Colonic mucosa (tissue), 4 donors: ENCODE data around the gene EP400. TPM values are rescaled to one million over a fixed set of nuclear protein-coding genes. Genes with fewer than 3 reads are reported as not detected.

ENCODE experiments used
- DNase-seq: peaks from one replicate; pipeline ENCODE4 v3.0.0-alpha.2; 2020
- H3K27ac ChIP-seq: fragments of 200-600 bp; one replicate; pipeline ENCODE4 v1.8.0; 2021
- H3K27me3 ChIP-seq: fragments of 200-600 bp; one replicate; pipeline ENCODE4 v1.8.0; 2021
- H3K36me3 ChIP-seq: fragments of 200-600 bp; one replicate; pipeline ENCODE4 v1.8.0; 2021
- H3K4me1 ChIP-seq: fragments of 200-600 bp; one replicate; pipeline ENCODE4 v1.8.0; 2021; ENCODE audit warnings: mild to moderate bottlenecking
- H3K4me3 ChIP-seq: fragments of 200-600 bp; one replicate; pipeline ENCODE4 v1.8.0; 2021
- H3K9ac ChIP-seq, 2 donors: one replicate each; pipeline ENCODE4 v1.7.0; 2013; ENCODE audit warnings: control low read depth in 2 of 2, low read depth in 2 of 2, low read length in 2 of 2
- H3K9me3 ChIP-seq: fragments of 200-600 bp; one replicate; pipeline ENCODE4 v1.8.0; 2021
- CTCF ChIP-seq: fragments of 200-600 bp; IDR thresholded peaks from one replicate; pipeline ENCODE4 v1.8.0; 2022; ENCODE audit warnings: antibody characterized with exemption, mild to moderate bottlenecking
- intact Hi-C: fragments of 100-400 bp; cut with DNase I; formaldehyde crosslinking; loops from one replicate; pipeline ENCODE4 v1.14.1; 2022
- total RNA-seq, 2 donors: library from RNA; stranded (reverse); fragmentation: NEBNext Ultra II Directional in 1 of 2; extraction: Animal tissue kit (Norgen Biotek cat#: 25700) in 1 of 2; gene quantifications; one replicate each; pipeline ENCODE4 v1.2.1, GENCODE V29; 2021
- donor health status: healthy.
- donor health status: DM: no; HTN: no; CAD: no.
- donor health status: DM: no; HTN: no; CAD: no.

EP400 gene
- total RNA-seq, 2 donors from 2014 or later, result 23.3 to 39.0 TPM

- peak; percentile 65 for DNase-seq
- Histone ChIP-seq H3K4me1 (peaks cover 4% of the 10 kb centered on the region), H3K4me3 (peak overlapping the region; percentile 62), H3K36me3 (no peaks in the 10 kb centered on the region), H3K9ac (peak overlapping the region; percentile 85 to 93), H3K9me3 (no peaks in the 10 kb centered on the region), H3K27ac (peak overlapping the region; percentile 58), H3K27me3 (no peaks in the 10 kb centered on the region)
- no peak for TF ChIP-seq CTCF
- intact Hi-C loops, result no loop called here
Observed at GRCh38 chr12:132084621-132085290, 135.0 kb downstream of the EP400 start.

- Histone ChIP-seq H3K9ac (peak overlapping the region; percentile 60 to 85), H3K27ac (peak overlapping the region; percentile 58), H3K36me3 (no peaks in the 10 kb centered on the region), H3K4me3 (peak overlapping the region; percentile 62), H3K27me3 (no peaks in the 10 kb centered on the region), H3K4me1 (peaks cover 4% of the 10 kb centered on the region), H3K9me3 (no peaks in the 10 kb centered on the region)
- no peak for TF ChIP-seq CTCF
- DNase-seq, result no peak
- intact Hi-C loops, result no loop called here
Observed at GRCh38 chr12:132085291-132085635, 135.5 kb downstream of the EP400 start.

GRCh38 chr12:132089407-132089910 is 139.7 kb downstream of the EP400 start:
- Histone ChIP-seq H3K9ac (no peak overlapping the region), H3K27me3 (no peaks in the 10 kb centered on the region), H3K36me3 (no peaks in the 10 kb centered on the region), H3K4me1 (no peaks in the 10 kb centered on the region), H3K9me3 (no peaks in the 10 kb centered on the region), H3K4me3 (no peak overlapping the region), H3K27ac (no peak overlapping the region)
- intact Hi-C loops, result no loop called here
- TF ChIP-seq CTCF, result no peak
- DNase-seq, result no peak

- no peak overlapping the region for H3K4me3 ChIP-seq
- no peaks in the 10 kb centered on the region for H3K4me1 ChIP-seq
- no peak for DNase-seq
- no peak overlapping the region for H3K27ac ChIP-seq
- no peak overlapping the region for H3K9ac ChIP-seq
- TF ChIP-seq CTCF, result no peak
- H3K9me3 ChIP-seq, result no peaks in the 10 kb centered on the region
- no peaks in the 10 kb centered on the region for H3K27me3 ChIP-seq
- intact Hi-C loops, result no loop called here
- H3K36me3 ChIP-seq, result peaks cover 5% of the 10 kb centered on the region
Observed at GRCh38 chr12:132094269-132094891, 144.6 kb downstream of the EP400 start.

GRCh38 chr12:132095520-132096409 is 146.0 kb downstream of the EP400 start:
- no peak for TF ChIP-seq CTCF
- no peak overlapping the region for H3K4me3 ChIP-seq
- H3K27ac ChIP-seq, result no peak overlapping the region
- DNase-seq, result no peak
- H3K9me3 ChIP-seq, result no peaks in the 10 kb centered on the region
- peaks cover 5% of the 10 kb centered on the region for H3K36me3 ChIP-seq
- H3K9ac ChIP-seq, result no peak overlapping the region
- no peaks in the 10 kb centered on the region for H3K27me3 ChIP-seq
- intact Hi-C loops, result no loop called here
- H3K4me1 ChIP-seq, result no peaks in the 10 kb centered on the region
